Measurements from ENCODE around the gene ADAMTS16.
"Not testable (repeated sequence)": the region's sequence is repeated elsewhere in the genome, so short reads cannot be mapped to it uniquely, and the experiment has no call there.

The ADAMTS16 gene

GRCh38 chr5:5139777-5140478, at the start of gene ADAMTS16:
TSS of gene ADAMTS16 (plus strand) at chr5:5140330. CDS start at chr5:5140468, 138 bp downstream.
- no peak for DNase-seq (ENCODE audit: low read depth in 1 of 2, low spot score in 1 of 2)

GRCh38 chr5:5092149-5092548, 48.0 kb upstream of the ADAMTS16 start:
- no peak for DNase-seq (ENCODE audit: low read depth in 1 of 2, low spot score in 1 of 2)

- DNase-seq (ENCODE audit: low read depth in 1 of 2, low spot score in 1 of 2): no peak
These were observed 39.5 kb upstream of the ADAMTS16 start for GRCh38 chr5:5100635-5101034.

- no peak for DNase-seq (ENCODE audit: low read depth in 1 of 2, low spot score in 1 of 2)
These were observed 38.5 kb upstream of the ADAMTS16 start for GRCh38 chr5:5101676-5102075.

GRCh38 chr5:5103245-5103644, 36.9 kb upstream of the ADAMTS16 start:
- DNase-seq (ENCODE audit: low read depth in 1 of 2, low spot score in 1 of 2): no peak

GRCh38 chr5:5104550-5104949, 35.6 kb upstream of the ADAMTS16 start:
- DNase-seq (ENCODE audit: low read depth in 1 of 2, low spot score in 1 of 2): no peak

- DNase-seq (ENCODE audit: low read depth in 1 of 2, low spot score in 1 of 2): no peak
These were observed 34.6 kb upstream of the ADAMTS16 start for GRCh38 chr5:5105531-5105930.

GRCh38 chr5:5116956-5117355, 23.2 kb upstream of the ADAMTS16 start:
- no peak for DNase-seq (ENCODE audit: low read depth in 1 of 2, low spot score in 1 of 2)

GRCh38 chr5:5122776-5123175, 17.4 kb upstream of the ADAMTS16 start:
- no peak for DNase-seq (ENCODE audit: low read depth in 1 of 2, low spot score in 1 of 2)

- no peak for DNase-seq (ENCODE audit: low read depth in 1 of 2, low spot score in 1 of 2)
These were observed 15.9 kb upstream of the ADAMTS16 start for GRCh38 chr5:5124231-5124630.

GRCh38 chr5:5126444-5126843, 13.7 kb upstream of the ADAMTS16 start:
- DNase-seq (ENCODE audit: low read depth in 1 of 2, low spot score in 1 of 2): no peak

GRCh38 chr5:5128766-5129165, 11.4 kb upstream of the ADAMTS16 start:
- DNase-seq (ENCODE audit: low read depth in 1 of 2, low spot score in 1 of 2): no peak

GRCh38 chr5:5132234-5132633, 7.9 kb upstream of the ADAMTS16 start:
- DNase-seq (ENCODE audit: low read depth in 1 of 2, low spot score in 1 of 2): no peak

GRCh38 chr5:5132693-5133295, 7.3 kb upstream of the ADAMTS16 start:
- no peak for DNase-seq (ENCODE audit: low read depth in 1 of 2, low spot score in 1 of 2)

- no peak for DNase-seq (ENCODE audit: low read depth in 1 of 2, low spot score in 1 of 2)
These were observed 6.0 kb upstream of the ADAMTS16 start for GRCh38 chr5:5134107-5134506.

GRCh38 chr5:5135957-5136676, 4.0 kb upstream of the ADAMTS16 start:
- no peak for DNase-seq (ENCODE audit: low read depth in 1 of 2, low spot score in 1 of 2)

GRCh38 chr5:5137851-5138250, 2.3 kb upstream of the ADAMTS16 start:
- DNase-seq (ENCODE audit: low read depth in 1 of 2, low spot score in 1 of 2): not testable (repeated sequence)

- no peak for DNase-seq (ENCODE audit: low read depth in 1 of 2, low spot score in 1 of 2)
These were observed 774 bp upstream of the ADAMTS16 start for GRCh38 chr5:5139336-5139776.

- no peak for DNase-seq (ENCODE audit: low read depth in 1 of 2, low spot score in 1 of 2)
These were observed 579 bp downstream of the ADAMTS16 start for GRCh38 chr5:5140479-5141338.

GRCh38 chr5:5141339-5141599, 1.1 kb downstream of the ADAMTS16 start:
- no peak for DNase-seq (ENCODE audit: low read depth in 1 of 2, low spot score in 1 of 2)

Measured in activated CD4-positive, alpha-beta T cell treated with anti-CD3 and anti-CD28 coated beads, Interleukin-2, amount 50 U/mL, for 24 hours (primary cell).